ENCODE results near the gene MCRIP2.
"Not testable (repeated sequence)": the region's sequence is repeated elsewhere in the genome, so short reads cannot be mapped to it uniquely, and the experiment has no call there.

MCRIP2 gene

DNA sequence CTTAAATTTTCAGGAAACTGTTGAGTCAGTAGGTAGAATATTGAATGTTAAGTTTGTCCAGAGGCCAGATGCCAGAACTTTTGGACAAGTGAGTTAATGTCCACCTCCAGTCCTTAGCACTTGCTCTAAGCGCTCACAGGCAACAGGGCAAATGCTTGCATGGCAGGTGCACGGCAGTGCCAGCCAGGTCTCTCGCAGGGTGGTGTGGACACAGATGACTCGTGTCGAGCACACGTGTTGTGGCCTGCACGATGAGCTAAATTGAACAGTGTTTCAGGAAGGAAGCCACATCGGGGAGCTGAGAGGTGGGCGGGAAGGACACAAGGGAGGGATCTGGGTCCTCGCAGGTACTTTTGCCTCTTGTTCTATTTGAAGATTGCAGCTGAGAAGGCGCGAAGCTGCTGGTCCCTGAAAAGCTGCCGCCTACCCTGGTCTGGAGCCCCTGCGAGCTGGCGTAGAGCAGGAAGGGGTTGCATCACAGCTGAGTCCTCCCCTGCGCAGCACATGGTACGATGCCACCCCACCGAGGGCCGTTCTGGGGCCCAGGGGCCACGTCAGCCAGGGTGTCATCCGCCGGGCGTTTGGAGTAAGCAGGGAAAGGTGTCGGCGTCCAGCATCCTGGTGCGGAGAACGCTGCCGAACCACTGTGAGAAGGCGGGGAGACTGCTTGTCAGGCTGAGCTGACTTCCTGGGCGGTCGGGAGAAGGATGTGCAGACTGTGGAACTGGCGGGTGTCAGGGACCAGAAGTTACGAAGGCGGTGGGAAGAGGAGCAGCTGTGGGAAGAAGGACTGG, 45.5 kb upstream of the MCRIP2 start:
- no peak overlapping the region for H3K4me3 ChIP-seq (ENCODE audit: low read length)
- no peak for DNase-seq (ENCODE audit: low read depth)
- TF ChIP-seq, protein P1, sequence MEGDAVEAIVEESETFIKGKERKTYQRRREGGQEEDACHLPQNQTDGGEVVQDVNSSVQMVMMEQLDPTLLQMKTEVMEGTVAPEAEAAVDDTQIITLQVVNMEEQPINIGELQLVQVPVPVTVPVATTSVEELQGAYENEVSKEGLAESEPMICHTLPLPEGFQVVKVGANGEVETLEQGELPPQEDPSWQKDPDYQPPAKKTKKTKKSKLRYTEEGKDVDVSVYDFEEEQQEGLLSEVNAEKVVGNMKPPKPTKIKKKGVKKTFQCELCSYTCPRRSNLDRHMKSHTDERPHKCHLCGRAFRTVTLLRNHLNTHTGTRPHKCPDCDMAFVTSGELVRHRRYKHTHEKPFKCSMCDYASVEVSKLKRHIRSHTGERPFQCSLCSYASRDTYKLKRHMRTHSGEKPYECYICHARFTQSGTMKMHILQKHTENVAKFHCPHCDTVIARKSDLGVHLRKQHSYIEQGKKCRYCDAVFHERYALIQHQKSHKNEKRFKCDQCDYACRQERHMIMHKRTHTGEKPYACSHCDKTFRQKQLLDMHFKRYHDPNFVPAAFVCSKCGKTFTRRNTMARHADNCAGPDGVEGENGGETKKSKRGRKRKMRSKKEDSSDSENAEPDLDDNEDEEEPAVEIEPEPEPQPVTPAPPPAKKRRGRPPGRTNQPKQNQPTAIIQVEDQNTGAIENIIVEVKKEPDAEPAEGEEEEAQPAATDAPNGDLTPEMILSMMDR (conservative IDR thresholded peaks at IDR 0.05; ENCODE audit: low read depth, low read length), result no peak

DNA sequence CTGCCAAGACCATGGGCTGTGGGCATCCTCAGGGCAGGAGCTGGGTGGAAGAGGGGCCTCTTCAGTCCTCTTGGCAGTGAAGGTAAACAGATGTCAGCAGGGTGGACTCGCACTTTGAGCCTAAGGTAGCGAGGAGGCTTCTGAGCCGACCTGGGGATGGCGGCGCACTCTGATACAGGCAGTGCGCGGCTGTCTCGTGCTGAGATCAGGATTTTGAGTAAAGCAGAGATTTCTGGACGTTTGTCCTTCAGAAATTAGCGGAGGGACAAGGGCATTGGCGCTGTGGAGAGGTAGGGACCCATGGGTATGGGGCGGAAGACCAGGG, 44.9 kb upstream of the MCRIP2 start:
- DNase-seq (ENCODE audit: low read depth), result no peak
- TF ChIP-seq, protein P1 (conservative IDR thresholded peaks at IDR 0.05; ENCODE audit: low read depth, low read length), result no peak
- H3K4me3 ChIP-seq (ENCODE audit: low read length), result no peak overlapping the region

DNA sequence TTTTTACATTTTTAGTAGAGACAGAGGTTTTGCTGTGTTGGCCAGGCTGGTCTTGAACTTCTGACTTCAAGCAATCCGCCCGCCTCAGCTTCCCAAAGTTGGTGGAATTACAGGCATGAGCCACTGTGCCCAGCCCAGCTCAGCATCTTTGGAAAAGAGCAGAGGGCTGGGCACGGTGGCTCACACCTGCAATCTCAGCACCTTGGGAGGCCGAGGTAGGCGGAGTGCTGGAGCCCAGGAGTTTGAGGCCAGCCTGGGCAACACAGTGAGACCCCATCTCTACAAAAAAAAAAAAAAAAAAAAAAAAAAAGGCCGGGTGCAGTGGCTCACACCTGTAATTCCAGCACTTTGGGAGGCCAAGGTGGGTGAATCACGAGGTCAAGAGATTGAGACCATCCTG, 44.0 kb upstream of the MCRIP2 start:
- not testable (repeated sequence) for H3K4me3 ChIP-seq (ENCODE audit: low read length)

DNA sequence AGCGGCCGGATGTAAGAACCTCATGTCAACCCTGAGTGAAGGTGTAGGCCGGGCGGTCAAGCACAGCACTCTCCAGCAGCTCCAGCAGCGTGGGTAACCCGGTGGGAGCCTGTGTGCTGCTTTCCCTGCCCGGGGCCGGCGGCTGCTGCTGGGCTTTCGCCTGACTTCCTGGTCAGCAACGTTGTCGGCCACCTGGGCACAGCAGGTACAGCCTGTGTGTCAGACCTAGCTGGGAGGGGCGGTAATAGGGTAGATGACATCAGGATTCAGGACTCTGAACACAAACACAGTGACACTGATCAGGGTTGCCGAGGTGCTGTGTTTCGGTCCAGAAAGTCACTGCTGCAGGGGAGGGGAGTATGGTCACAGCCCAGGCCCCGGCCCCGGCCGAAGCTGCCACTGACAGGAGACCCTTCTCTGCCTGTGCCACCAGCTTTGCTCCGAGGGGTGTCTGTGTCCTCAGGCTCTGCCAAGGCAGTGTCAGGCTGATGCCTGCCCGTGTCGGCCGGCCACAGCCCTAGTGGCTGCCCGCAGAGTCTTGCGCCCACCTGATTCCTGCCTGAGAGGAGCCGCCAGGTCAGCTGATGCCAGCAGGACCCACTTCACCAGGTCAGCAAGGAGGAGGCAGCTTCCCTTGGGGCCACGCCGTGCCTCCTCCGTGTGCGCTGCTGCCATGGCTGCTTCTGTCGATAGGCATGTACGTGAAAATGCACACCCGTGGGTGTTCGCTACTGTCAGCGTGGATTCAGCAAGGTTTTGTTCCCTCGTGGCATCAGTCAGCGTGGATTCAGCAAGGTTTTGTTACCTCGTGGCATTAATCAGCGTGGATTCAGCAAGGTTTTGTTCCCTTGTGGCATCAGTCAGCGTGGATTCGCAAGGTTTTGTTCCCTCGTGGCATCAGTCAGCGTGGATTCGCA, 42.5 kb upstream of the MCRIP2 start:
- no peak for DNase-seq (ENCODE audit: low read depth)
- TF ChIP-seq, protein P1 (conservative IDR thresholded peaks at IDR 0.05; ENCODE audit: low read depth, low read length), result no peak
- H3K4me3 ChIP-seq (ENCODE audit: low read length), result no peak overlapping the region

More for the DNA sequence above, 44.0 kb upstream of the MCRIP2 start:
- DNase-seq (ENCODE audit: low read depth), result not testable (repeated sequence)

DNA sequence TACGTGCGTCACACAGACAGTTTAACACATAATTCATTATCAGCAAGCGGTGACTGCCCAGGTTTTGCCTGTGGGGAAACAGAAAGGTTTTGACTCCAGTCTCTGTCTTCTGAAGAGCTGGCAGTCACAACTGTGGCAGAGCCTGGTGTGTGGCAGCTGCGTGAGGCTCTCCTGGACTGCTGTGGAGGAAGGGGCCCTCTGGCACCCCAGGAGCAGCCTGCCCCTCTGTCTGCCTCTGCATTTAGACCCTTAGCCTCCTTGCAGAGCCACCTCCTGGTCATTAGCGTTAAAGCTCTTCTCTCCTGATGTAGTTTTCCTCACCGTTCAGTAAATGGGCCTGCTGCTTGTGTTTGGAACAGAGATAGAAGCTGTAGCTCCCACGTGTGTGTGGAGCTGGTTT, 40.8 kb upstream of the MCRIP2 start:
- H3K4me3 ChIP-seq (ENCODE audit: low read length), result no peak overlapping the region
- TF ChIP-seq, protein P1 (conservative IDR thresholded peaks at IDR 0.05; ENCODE audit: low read depth, low read length), result peak; percentile 57
- DNase-seq (ENCODE audit: low read depth), result no peak

DNA sequence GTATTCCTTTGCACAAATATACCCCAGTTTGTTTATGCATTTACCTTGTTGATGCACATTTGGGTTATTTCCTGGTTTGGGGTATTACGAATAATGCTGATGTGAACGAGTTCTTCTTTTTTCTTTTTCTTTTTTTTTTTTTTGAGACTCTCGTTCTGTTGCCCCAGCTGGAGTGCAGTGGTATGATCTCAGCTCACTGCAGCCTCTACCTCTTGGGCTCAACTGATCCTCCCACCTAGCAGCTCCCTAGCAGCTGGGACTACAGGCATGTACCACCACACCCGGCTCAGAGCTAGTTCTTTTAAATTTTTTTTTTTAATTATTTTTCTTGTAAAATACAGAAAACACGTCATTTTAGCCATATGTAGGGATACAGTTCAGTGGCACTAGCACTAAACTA, 37.7 kb upstream of the MCRIP2 start:
- TF ChIP-seq, protein P1 (conservative IDR thresholded peaks at IDR 0.05; ENCODE audit: low read depth, low read length), result no peak
- no peak for DNase-seq (ENCODE audit: low read depth)
- H3K4me3 ChIP-seq (ENCODE audit: low read length), result no peak overlapping the region

DNA sequence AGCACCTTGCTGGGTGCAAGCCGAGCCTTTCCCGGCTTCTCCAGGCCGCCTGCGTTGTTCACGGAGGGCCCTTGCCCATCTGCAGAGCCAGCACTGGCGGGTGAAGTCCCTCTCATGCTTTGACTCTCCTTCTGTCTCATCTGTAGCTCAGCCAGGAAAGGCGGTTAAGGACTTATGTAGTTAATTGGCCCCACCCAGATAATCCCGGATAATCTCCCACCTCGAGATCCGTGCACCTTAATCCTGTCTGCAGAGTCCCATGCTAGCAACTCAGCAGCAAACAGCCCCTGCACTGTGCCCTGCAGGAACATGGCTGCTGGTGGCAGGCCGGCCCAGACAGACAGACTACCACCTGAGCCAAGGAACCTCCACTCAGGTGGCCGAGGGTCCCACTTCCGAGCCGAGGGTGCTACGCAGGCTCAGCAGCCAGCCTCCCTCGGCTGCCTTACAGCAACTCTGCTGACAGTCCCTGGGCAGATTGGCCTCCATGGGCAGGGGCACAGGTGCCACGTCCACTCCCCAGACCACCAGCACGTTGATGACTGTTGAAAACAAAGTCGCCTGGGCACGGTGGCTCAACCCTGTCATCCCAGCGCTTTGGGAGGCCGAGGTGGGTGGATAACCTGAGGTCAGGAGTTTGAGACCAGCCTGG, 34.8 kb upstream of the MCRIP2 start:
- no peak overlapping the region for H3K4me3 ChIP-seq (ENCODE audit: low read length)
- TF ChIP-seq, protein P1 (conservative IDR thresholded peaks at IDR 0.05; ENCODE audit: low read depth, low read length), result no peak
- peak; percentile 79 for DNase-seq (ENCODE audit: low read depth)

Data from retinal pigment epithelial cell (primary cell).